Epithelial cell of umbilical artery (primary cell): Measurements from ENCODE around the gene RNF2. TPM values are rescaled to one million over a fixed set of nuclear protein-coding genes. Genes with fewer than 3 reads are reported as not detected.

Source experiments
- total RNA-seq: library from RNA; depleted of rRNA; stranded (reverse); fragments of >200 nt; gene quantifications from 2 replicates; pipeline ENCODE4 v1.2.3, GENCODE V29; 2014

The RNF2 gene
- total RNA-seq, result 24.4 and 26.3 TPM in 2 replicates

DNA sequence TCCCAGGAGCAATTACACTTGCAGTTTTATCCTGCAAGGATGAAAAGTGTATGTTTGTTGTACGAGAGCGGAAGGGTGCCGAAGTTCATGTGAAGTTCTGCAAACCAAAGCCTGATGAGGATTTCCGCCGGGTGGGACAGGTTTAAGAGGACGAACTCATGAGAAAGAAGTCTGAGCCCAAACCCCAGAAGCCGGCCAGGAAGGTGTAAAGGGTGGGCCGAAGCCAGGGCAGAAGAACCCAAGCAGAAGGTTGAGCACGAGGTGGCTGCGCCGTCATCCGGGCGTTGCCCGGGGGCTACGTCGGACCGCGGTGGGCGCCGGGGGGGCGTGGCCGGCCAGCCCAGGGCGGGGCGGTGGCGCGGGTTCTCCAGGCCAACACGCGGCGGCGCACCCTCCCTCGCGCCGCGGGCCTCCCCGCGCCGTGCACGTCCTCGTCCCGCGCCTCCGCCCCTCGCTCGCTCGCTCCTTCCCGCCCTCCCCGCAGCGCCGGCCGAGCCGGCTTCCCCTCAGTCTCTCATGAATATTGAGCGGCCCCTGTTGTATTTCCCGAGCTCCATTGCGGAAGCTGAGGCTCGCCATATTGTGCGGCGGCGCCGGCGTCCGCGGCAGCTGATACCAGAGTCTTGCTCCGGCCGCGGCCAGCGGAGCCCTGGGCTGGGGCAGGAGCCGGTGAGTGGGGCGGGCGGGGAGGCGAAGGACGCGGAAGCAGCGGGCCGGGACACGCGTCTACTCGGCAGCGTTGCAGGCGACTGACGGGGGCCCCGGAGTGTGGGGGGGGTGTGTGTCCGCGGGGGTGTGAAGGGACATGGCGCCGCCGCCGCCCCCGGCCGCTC lies at the start of gene RNF2:
RNF2 (plus strand) TSS at position 578 of the 833 bp plus-strand sequence. CDS start 41,996 bp downstream, outside the sequence.

Other genes starting within 250 kb of the RNF2 start
- gene NIBAN1, start 71.0 kb upstream of the RNF2 start, total RNA-seq, result 4.5 and 7.0 TPM in 2 replicates
- 15.3 and 22.6 TPM in 2 replicates for gene TRMT1L, start 111.4 kb downstream of the RNF2 start, total RNA-seq
- gene SWT1, start 111.6 kb downstream of the RNF2 start, total RNA-seq, result 2.9 and 6.1 TPM in 2 replicates